GM12878 (cell line): ENCODE data around the gene NOD2. TPM values are rescaled to one million over a fixed set of nuclear protein-coding genes. Genes with fewer than 3 reads are reported as not detected.

ENCODE experiments used
- ASH2L ChIP-seq: fragments of 300-600, 200-600 bp; sonication (generic); IDR thresholded peaks from 2 replicates; pipeline ENCODE4 v1.6.1; 2017; ENCODE audit warnings: low read depth, mild to moderate bottlenecking, borderline replicate concordance
- BCL11A ChIP-seq: IDR thresholded peaks from 2 replicates; pipeline ENCODE4 v1.6.1; 2011; ENCODE audit warnings: low read depth, low read length
- BRCA1 ChIP-seq: IDR thresholded peaks from 2 replicates; pipeline ENCODE4 v1.6.1; 2011; ENCODE audit warnings: low read depth, low read length, improper control_type of control experiment
- CHD2 ChIP-seq: IDR thresholded peaks from 2 replicates; pipeline ENCODE4 v1.6.1; 2011; ENCODE audit warnings: low read depth, low read length, improper control_type of control experiment, borderline replicate concordance
- EGR1 ChIP-seq, 2 experiments: IDR thresholded peaks; 1 replicate in 1 of 2; 2 replicates in 1 of 2; pipeline ENCODE4 v1.6.1; 2011 to 2012; ENCODE audit warnings: low read depth in 2 of 2, low read length in 2 of 2, borderline replicate concordance in 1 of 2, mild to moderate bottlenecking in 1 of 2, moderate library complexity in 1 of 2
- ETV6 ChIP-seq, 2 experiments: fragments of 450-650 bp in 1 of 2; IDR thresholded peaks in 1 of 2; conservative IDR thresholded peaks in 1 of 2; 2 replicates each; pipeline ENCODE4 v1.6.1; 2014; ENCODE audit warnings: antibody characterized with exemption in 1 of 2, borderline replicate concordance in 1 of 2, low read depth in 1 of 2, mild to moderate bottlenecking in 1 of 2, moderate library complexity in 1 of 2
- EZH2 ChIP-seq: IDR thresholded peaks from 2 replicates; pipeline ENCODE4 v1.6.1; 2012; ENCODE audit warnings: low read depth, mild to moderate bottlenecking, control low read depth, inconsistent platforms, low read length, borderline replicate concordance; ENCODE audit not compliant: control insufficient read depth
- FOXM1 ChIP-seq: IDR thresholded peaks from 2 replicates; pipeline ENCODE4 v1.6.1; 2012; ENCODE audit warnings: low read depth, mild to moderate bottlenecking, inconsistent platforms, low read length, moderate library complexity
- HCFC1 ChIP-seq: fragments of 150-350 bp; IDR thresholded peaks from 2 replicates; pipeline ENCODE4 v1.6.1; 2014; ENCODE audit warnings: low read length
- HDGF ChIP-seq: fragments of 450-650 bp; IDR thresholded peaks from 2 replicates; pipeline ENCODE4 v1.6.1; 2016; ENCODE audit warnings: antibody characterized with exemption
- IRF4 ChIP-seq: IDR thresholded peaks from 2 replicates; pipeline ENCODE4 v1.6.1; 2011; ENCODE audit warnings: low read depth, low read length
- JUNB ChIP-seq: IDR thresholded peaks from 2 replicates; pipeline ENCODE4 v1.6.1; 2016; ENCODE audit warnings: antibody characterized with exemption, mild to moderate bottlenecking
- LARP7 ChIP-seq: fragments of 450-650 bp; IDR thresholded peaks from 2 replicates; pipeline ENCODE4 v1.6.1; 2017; ENCODE audit warnings: mild to moderate bottlenecking
- NFYA ChIP-seq: IDR thresholded peaks from 2 replicates; pipeline ENCODE4 v1.6.1; 2011; ENCODE audit warnings: low read depth, mild to moderate bottlenecking, low read length, improper control_type of control experiment, borderline replicate concordance
- PBX3 ChIP-seq: IDR thresholded peaks from 2 replicates; pipeline ENCODE4 v1.6.1; 2011; ENCODE audit warnings: mild to moderate bottlenecking, low read depth, low read length, moderate library complexity; ENCODE audit not compliant: insufficient replicate concordance
- RB1 ChIP-seq: fragments of 450-650 bp; formaldehyde crosslinking; IDR thresholded peaks from 2 replicates; pipeline ENCODE4 v1.6.1; 2017; ENCODE audit warnings: mild to moderate bottlenecking, borderline replicate concordance
- RCOR1 ChIP-seq: conservative IDR thresholded peaks from 2 replicates; pipeline ENCODE4 v1.6.1; 2012; ENCODE audit warnings: low read depth, low read length, improper control_type of control experiment
- RELB ChIP-seq: fragments of 450-650 bp; IDR thresholded peaks from 2 replicates; pipeline ENCODE4 v1.6.1; 2017; ENCODE audit warnings: low read depth, mild to moderate bottlenecking, moderate library complexity
- SMAD5 ChIP-seq: IDR thresholded peaks from 2 replicates; pipeline ENCODE4 v1.6.1; 2016; ENCODE audit warnings: antibody characterized with exemption, low read depth
- SMARCA5 ChIP-seq: fragments of 450-650 bp; IDR thresholded peaks from 2 replicates; pipeline ENCODE4 v1.6.1; 2017; ENCODE audit warnings: mild to moderate bottlenecking
- SPI1 ChIP-seq: IDR thresholded peaks from 2 replicates; pipeline ENCODE4 v1.6.1; 2011; ENCODE audit warnings: low read depth, mild to moderate bottlenecking, low read length, moderate library complexity, borderline replicate concordance; ENCODE audit not compliant: insufficient read depth
- SREBF1 ChIP-seq: IDR thresholded peaks from 2 replicates; pipeline ENCODE4 v1.6.1; 2012; ENCODE audit warnings: mild to moderate bottlenecking, low read length
- SREBF2 ChIP-seq: IDR thresholded peaks from 2 replicates; pipeline ENCODE4 v1.6.1; 2012; ENCODE audit warnings: mild to moderate bottlenecking, low read length
- SRF ChIP-seq, 2 experiments: IDR thresholded peaks; 2 replicates each; pipeline ENCODE4 v1.6.1; 2011; ENCODE audit warnings: low read depth in 2 of 2, low read length in 2 of 2, mild to moderate bottlenecking in 1 of 2, moderate library complexity in 1 of 2
- STAT1 ChIP-seq: fragments of 450-650 bp; conservative IDR thresholded peaks from 2 replicates; pipeline ENCODE4 v1.6.1; 2014; ENCODE audit warnings: antibody characterized with exemption, mild to moderate bottlenecking
- STAT3 ChIP-seq: IDR thresholded peaks from 2 replicates; pipeline ENCODE4 v1.6.1; 2011; ENCODE audit warnings: low read depth, low read length, improper control_type of control experiment
- YBX1 ChIP-seq: fragments of 450-650 bp; IDR thresholded peaks from 2 replicates; pipeline ENCODE4 v1.6.1; 2016; ENCODE audit warnings: antibody characterized with exemption
- polyA plus RNA-seq, 11 experiments: library from polyadenylated mRNA; depleted of rRNA in 4 of 11; unstranded in 6 of 11; stranded (reverse) in 5 of 11; fragments of >200 nt; fragmentation: Nextera tagmentation in 4 of 11; fragmentation: Illumina TruSeq in 1 of 11; extraction: Ambion mirVana in 4 of 11; extraction: Trizol in 1 of 11; gene quantifications; 1 replicate in 1 of 11; 2 replicates in 10 of 11; pipeline versions ENCODE4 v1.2.1 to v1.2.3, GENCODE V29; 2011 to 2016; ENCODE audit warnings: inconsistent platforms in 2 of 11, missing spikeins in 2 of 11, low read depth in 1 of 11
- total RNA-seq, 4 experiments: library from RNA; depleted of rRNA in 3 of 4; stranded (reverse); fragments of >200 nt in 3 of 4; fragmentation: Illumina TruSeq in 1 of 4; extraction: Trizol in 1 of 4; gene quantifications; 2 replicates each; pipeline versions ENCODE4 v1.2.1 to v1.2.3, GENCODE V29; 2013 to 2021
- TF ChIP-seq, protein P1 (sequence below): fragments of 450-650 bp; IDR thresholded peaks from 2 replicates; pipeline ENCODE4 v1.6.1; 2017; ENCODE audit warnings: mild to moderate bottlenecking, low read depth, inconsistent platforms; ENCODE audit not compliant: poor library complexity, severe bottlenecking

The NOD2 gene
- total and polyA plus RNA-seq, 10 of the 15 experiments (the other 5 are each of a cell fraction or from before 2014, with no cell fraction given) = 1.0 to 18.6 (median 6.7) TPM

DNA sequence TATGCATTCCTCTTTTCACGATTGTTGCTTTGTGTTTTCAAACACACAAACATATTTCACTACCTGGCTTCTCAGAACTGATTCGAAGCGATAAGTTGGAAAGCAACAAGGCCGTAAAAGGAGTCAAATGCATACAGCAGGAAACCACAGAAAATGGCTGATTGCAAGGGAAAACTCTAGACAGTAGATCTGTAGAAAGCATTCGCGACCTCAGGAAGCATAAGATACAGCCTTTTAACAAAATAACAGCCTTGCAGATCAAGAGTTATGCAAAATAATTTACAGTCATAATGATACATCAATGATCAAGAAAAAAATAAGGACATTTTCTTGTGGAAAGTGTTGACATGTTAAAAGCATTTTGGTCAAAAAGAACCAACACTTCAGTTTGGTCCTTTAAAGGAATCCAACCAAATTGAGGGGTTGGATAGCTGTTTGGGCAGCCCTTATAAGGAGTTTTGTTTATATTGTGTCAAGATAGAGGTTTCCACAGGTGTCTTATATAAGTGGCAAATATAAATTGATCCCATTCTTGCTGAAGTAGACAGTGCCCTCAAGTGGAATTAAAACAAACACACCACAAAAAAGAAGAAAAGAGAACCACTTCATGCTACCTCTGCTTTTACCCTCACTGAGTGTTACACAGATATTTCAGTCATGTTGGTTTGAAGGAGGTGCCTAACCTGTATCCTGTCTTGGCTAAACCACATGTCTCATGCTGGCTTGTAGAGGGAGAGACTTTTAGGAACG, 54.0 kb downstream of the NOD2 start (continued):
- TF ChIP-seq ETV6 (conservative IDR thresholded peaks at IDR 0.05 in 1 of 2, IDR thresholded peaks at IDR 0.05 in 1 of 2; ENCODE audit: borderline replicate concordance in 1 of 2, low read depth in 1 of 2) = no peak
- no peak for TF ChIP-seq NFYA
- no peak for TF ChIP-seq STAT3
- TF ChIP-seq HDGF = no peak
- TF ChIP-seq, protein P1, sequence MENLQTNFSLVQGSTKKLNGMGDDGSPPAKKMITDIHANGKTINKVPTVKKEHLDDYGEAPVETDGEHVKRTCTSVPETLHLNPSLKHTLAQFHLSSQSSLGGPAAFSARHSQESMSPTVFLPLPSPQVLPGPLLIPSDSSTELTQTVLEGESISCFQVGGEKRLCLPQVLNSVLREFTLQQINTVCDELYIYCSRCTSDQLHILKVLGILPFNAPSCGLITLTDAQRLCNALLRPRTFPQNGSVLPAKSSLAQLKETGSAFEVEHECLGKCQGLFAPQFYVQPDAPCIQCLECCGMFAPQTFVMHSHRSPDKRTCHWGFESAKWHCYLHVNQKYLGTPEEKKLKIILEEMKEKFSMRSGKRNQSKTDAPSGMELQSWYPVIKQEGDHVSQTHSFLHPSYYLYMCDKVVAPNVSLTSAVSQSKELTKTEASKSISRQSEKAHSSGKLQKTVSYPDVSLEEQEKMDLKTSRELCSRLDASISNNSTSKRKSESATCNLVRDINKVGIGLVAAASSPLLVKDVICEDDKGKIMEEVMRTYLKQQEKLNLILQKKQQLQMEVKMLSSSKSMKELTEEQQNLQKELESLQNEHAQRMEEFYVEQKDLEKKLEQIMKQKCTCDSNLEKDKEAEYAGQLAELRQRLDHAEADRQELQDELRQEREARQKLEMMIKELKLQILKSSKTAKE = peak; percentile 28
- TF ChIP-seq ASH2L = no peak
- TF ChIP-seq BCL11A = no peak
- no peak for TF ChIP-seq SPI1
- no peak for TF ChIP-seq EZH2
- peak; percentile 57; the same call in 1 of the 2 replicates for TF ChIP-seq SMARCA5
- TF ChIP-seq PBX3 = no peak
- no peak for TF ChIP-seq EGR1 (IDR thresholded peaks at IDR 0.05; ENCODE audit: borderline replicate concordance in 1 of 2, low read depth in 2 of 2, low read length in 2 of 2)
- no peak for TF ChIP-seq FOXM1
- 0 out of 2 replicates have a peak, but pooled peaks have one; percentile 7 for TF ChIP-seq JUNB
- TF ChIP-seq IRF4 = 0 out of 2 replicates have a peak, but pooled peaks have one; percentile 3
- 0 out of 2 replicates have a peak, but pooled peaks have one; percentile 44 for TF ChIP-seq RB1
- no peak for TF ChIP-seq SREBF1
- no peak for TF ChIP-seq LARP7
- TF ChIP-seq SMAD5 = no peak
- TF ChIP-seq STAT1 = no peak
- TF ChIP-seq SREBF2 = no peak
- TF ChIP-seq YBX1 = no peak
- no peak for TF ChIP-seq RCOR1
- peak in 1 of 2 experiments; percentile 83; a peak in 2 of 4 replicates for TF ChIP-seq SRF (IDR thresholded peaks at IDR 0.05; ENCODE audit: low read depth in 2 of 2, low read length in 2 of 2)
- TF ChIP-seq CHD2 = no peak
- TF ChIP-seq RELB = 0 out of 2 replicates have a peak, but pooled peaks have one; percentile 20
- TF ChIP-seq HCFC1 = no peak
- TF ChIP-seq BRCA1 = no peak
